K562 (cell line): ENCODE results near the gene USHBP1. TPM values are rescaled to one million over a fixed set of nuclear protein-coding genes. Genes with fewer than 3 reads are reported as not detected.

Experiments used
- CHD4 ChIP-seq: fragments of 200-600 bp; sonication (generic); IDR thresholded peaks from 3 replicates; pipeline ENCODE4 v1.6.1; 2012; ENCODE audit warnings: low read depth, mild to moderate bottlenecking, mixed read lengths, low read length, inconsistent platforms; ENCODE audit not compliant: insufficient read depth, insufficient replicate concordance, poor library complexity, severe bottlenecking
- DIDO1 ChIP-seq: fragments of 450-650 bp; IDR thresholded peaks from 2 replicates; pipeline ENCODE4 v1.6.1; 2016; ENCODE audit warnings: low read depth, missing biosample characterization, missing genetic modification characterization
- PHB ChIP-seq: fragments of 250-450 bp; sonication (Bioruptor Pico); IDR thresholded peaks from 2 replicates; pipeline ENCODE4 v1.5.0; 2021
- PHF8 ChIP-seq: fragments of 200-600 bp; sonication (generic); IDR thresholded peaks from 2 replicates; pipeline ENCODE4 v1.6.1; 2012; ENCODE audit warnings: mixed run types, mild to moderate bottlenecking, inconsistent platforms, low read length, moderate library complexity, borderline replicate concordance
- POLR2G ChIP-seq: fragments of 200-400 bp; formaldehyde crosslinking; IDR thresholded peaks from 2 replicates; pipeline ENCODE4 v1.6.1; 2017; ENCODE audit warnings: low read depth, mild to moderate bottlenecking, antibody characterized with exemption, low read length, moderate library complexity
- RHOXF2B ChIP-seq: fragments of 250-450 bp; sonication (Bioruptor Pico); conservative IDR thresholded peaks from 2 replicates; pipeline ENCODE4 v1.5.1; 2021
- SAP30 ChIP-seq: fragments of 200-600 bp; sonication (generic); IDR thresholded peaks from 2 replicates; pipeline ENCODE4 v1.6.1; 2012; ENCODE audit warnings: borderline replicate concordance, low read depth, mild to moderate bottlenecking, moderate library complexity, low read length, control low read depth, inconsistent platforms; ENCODE audit not compliant: insufficient read depth, poor library complexity, severe bottlenecking
- TEAD4 ChIP-seq, 2 experiments: sonication (generic) in 1 of 2; formaldehyde crosslinking in 1 of 2; IDR thresholded peaks; 2 replicates each; pipeline versions ENCODE4 v1.6.1 to v1.8.0; 2012 to 2022; ENCODE audit warnings: borderline replicate concordance in 1 of 2, inconsistent platforms in 1 of 2, low read length in 1 of 2, mild to moderate bottlenecking in 1 of 2, missing genetic modification reagents in 1 of 2
- ZNF232 ChIP-seq: sonication (generic); formaldehyde crosslinking; IDR thresholded peaks from 2 replicates; pipeline ENCODE4 v1.8.0; 2022; ENCODE audit warnings: mild to moderate bottlenecking, missing genetic modification reagents
- ZNF695 ChIP-seq: fragments of 450-650 bp; formaldehyde crosslinking; IDR thresholded peaks from 2 replicates; pipeline ENCODE4 v1.4.0; 2020; ENCODE audit warnings: mild to moderate bottlenecking, moderate library complexity
- polyA plus RNA-seq, 8 experiments: library from polyadenylated mRNA; depleted of rRNA in 4 of 8; stranded (reverse) in 5 of 8; unstranded in 3 of 8; fragments of >200 nt; fragmentation: Nextera tagmentation in 2 of 8; fragmentation: Illumina TruSeq in 1 of 8; extraction: Ambion mirVana in 2 of 8; extraction: Trizol in 1 of 8; gene quantifications; 2 replicates each; pipeline versions ENCODE4 v1.2.1 to v1.2.3, GENCODE V29; 2011 to 2014; ENCODE audit warnings: inconsistent platforms in 1 of 8, missing spikeins in 1 of 8
- total RNA-seq, 7 experiments: library from RNA; depleted of rRNA in 6 of 7; stranded (reverse); fragments of >200 nt in 6 of 7; fragmentation: Illumina TruSeq in 2 of 7; extraction: Trizol in 2 of 7; gene quantifications; 2 replicates each; pipeline versions ENCODE4 v1.2.1 to v1.2.3, GENCODE V29; 2011 to 2021; ENCODE audit warnings: low replicate concordance in 1 of 7
- TF ChIP-seq, protein P1 (sequence below): fragments of 450-650 bp; IDR thresholded peaks from 2 replicates; pipeline ENCODE4 v1.6.1; 2018; ENCODE audit warnings: mild to moderate bottlenecking, low read depth; ENCODE audit not compliant: partially characterized antibody
- TF ChIP-seq, protein P2 (sequence below): sonication (generic); formaldehyde crosslinking; IDR thresholded peaks from 2 replicates; pipeline ENCODE4 v1.8.0; 2022; ENCODE audit warnings: mild to moderate bottlenecking, missing genetic modification reagents, borderline replicate concordance
- TF ChIP-seq, protein P3 (sequence below): fragments of 450-650 bp; IDR thresholded peaks from 2 replicates; pipeline ENCODE4 v1.6.1; 2017; ENCODE audit warnings: antibody characterized with exemption, mild to moderate bottlenecking

Gene USHBP1
- total and polyA plus RNA-seq, 9 of the 15 experiments (the other 6 are each of a cell fraction or from before 2014, with no cell fraction given): 0.03 to 0.10 (median 0.05) TPM; not detected in 5

DNA sequence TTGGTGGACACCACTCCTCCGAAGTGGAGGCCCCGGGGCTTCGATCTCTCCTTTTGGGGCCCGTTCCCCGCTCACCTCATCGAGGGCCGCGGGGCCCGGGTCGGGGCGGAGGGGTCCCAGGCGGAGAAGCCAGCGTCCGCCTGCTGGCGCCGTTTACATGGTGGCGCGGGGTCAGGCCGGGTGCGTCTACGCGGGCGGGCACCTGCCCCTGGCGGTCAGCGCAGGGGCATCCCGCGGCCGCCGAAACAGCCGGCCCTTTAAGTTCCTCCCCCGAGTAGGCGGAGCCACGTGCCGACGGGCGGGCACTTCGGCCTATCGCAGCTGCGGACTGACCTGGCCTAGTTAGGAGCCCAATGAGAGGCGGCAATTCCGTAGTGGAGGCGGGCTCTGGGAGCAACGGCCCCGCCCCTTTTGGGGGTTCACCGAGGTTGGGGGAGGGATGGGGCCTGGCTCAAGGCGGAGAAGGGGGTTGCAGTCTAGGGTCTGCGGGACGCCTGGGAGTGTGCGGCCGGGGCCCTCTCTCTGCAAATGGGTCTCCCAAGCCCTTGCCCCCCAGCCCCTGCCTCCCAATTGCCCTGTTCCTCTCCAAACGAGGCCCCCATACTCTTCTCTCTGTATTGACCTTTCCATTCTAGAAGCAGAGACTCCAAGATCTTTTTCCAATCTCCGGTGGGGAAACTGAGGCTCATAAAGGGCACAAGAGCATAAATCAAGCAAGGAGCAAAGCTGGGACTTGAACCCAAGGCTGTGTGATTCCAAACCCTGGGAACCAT is 38.8 kb upstream of the USHBP1 start, which contains the start of gene ABHD8 (continued):
- no peak for TF ChIP-seq SAP30
- peak; percentile 88 for TF ChIP-seq POLR2G
- TF ChIP-seq TEAD4 (IDR thresholded peaks at IDR 0.05; ENCODE audit: low read length): no peak
- no peak for TF ChIP-seq TEAD4 (CRISPR knock-in tag; IDR thresholded peaks at IDR 0.05; ENCODE audit: borderline replicate concordance)
- TF ChIP-seq, protein P1, sequence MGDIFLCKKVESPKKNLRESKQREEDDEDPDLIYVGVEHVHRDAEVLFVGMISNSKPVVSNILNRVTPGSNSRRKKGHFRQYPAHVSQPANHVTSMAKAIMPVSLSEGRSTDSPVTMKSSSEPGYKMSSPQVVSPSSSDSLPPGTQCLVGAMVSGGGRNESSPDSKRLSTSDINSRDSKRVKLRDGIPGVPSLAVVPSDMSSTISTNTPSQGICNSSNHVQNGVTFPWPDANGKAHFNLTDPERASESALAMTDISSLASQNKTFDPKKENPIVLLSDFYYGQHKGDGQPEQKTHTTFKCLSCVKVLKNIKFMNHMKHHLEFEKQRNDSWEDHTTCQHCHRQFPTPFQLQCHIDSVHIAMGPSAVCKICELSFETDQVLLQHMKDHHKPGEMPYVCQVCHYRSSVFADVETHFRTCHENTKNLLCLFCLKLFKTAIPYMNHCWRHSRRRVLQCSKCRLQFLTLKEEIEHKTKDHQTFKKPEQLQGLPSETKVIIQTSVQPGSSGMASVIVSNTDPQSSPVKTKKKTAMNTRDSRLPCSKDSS: no peak
- no peak for TF ChIP-seq ZNF695 (CRISPR knock-in tag)
- peak; percentile 72; the same call in 1 of the 2 replicates for TF ChIP-seq PHF8
- TF ChIP-seq DIDO1 (tag): no peak
- TF ChIP-seq RHOXF2B: no peak
- TF ChIP-seq, protein P2, sequence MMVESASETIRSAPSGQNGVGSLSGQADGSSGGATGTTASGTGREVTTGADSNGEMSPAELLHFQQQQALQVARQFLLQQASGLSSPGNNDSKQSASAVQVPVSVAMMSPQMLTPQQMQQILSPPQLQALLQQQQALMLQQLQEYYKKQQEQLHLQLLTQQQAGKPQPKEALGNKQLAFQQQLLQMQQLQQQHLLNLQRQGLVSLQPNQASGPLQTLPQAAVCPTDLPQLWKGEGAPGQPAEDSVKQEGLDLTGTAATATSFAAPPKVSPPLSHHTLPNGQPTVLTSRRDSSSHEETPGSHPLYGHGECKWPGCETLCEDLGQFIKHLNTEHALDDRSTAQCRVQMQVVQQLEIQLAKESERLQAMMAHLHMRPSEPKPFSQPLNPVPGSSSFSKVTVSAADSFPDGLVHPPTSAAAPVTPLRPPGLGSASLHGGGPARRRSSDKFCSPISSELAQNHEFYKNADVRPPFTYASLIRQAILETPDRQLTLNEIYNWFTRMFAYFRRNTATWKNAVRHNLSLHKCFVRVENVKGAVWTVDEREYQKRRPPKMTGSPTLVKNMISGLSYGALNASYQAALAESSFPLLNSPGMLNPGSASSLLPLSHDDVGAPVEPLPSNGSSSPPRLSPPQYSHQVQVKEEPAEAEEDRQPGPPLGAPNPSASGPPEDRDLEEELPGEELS: no peak; the same call in 1 of the 2 replicates
- no peak for TF ChIP-seq PHB (CRISPR knock-in tag)
- no peak for TF ChIP-seq CHD4
- TF ChIP-seq ZNF232 (CRISPR knock-in tag): no peak
- TF ChIP-seq, protein P3, sequence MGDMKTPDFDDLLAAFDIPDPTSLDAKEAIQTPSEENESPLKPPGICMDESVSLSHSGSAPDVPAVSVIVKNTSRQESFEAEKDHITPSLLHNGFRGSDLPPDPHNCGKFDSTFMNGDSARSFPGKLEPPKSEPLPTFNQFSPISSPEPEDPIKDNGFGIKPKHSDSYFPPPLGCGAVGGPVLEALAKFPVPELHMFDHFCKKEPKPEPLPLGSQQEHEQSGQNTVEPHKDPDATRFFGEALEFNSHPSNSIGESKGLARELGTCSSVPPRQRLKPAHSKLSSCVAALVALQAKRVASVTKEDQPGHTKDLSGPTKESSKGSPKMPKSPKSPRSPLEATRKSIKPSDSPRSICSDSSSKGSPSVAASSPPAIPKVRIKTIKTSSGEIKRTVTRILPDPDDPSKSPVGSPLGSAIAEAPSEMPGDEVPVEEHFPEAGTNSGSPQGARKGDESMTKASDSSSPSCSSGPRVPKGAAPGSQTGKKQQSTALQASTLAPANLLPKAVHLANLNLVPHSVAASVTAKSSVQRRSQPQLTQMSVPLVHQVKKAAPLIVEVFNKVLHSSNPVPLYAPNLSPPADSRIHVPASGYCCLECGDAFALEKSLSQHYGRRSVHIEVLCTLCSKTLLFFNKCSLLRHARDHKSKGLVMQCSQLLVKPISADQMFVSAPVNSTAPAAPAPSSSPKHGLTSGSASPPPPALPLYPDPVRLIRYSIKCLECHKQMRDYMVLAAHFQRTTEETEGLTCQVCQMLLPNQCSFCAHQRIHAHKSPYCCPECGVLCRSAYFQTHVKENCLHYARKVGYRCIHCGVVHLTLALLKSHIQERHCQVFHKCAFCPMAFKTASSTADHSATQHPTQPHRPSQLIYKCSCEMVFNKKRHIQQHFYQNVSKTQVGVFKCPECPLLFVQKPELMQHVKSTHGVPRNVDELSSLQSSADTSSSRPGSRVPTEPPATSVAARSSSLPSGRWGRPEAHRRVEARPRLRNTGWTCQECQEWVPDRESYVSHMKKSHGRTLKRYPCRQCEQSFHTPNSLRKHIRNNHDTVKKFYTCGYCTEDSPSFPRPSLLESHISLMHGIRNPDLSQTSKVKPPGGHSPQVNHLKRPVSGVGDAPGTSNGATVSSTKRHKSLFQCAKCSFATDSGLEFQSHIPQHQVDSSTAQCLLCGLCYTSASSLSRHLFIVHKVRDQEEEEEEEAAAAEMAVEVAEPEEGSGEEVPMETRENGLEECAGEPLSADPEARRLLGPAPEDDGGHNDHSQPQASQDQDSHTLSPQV: 0 out of 2 replicates have a peak, but pooled peaks have one; percentile 25
